ENCODE measurements around the gene SH2B3. TPM values are rescaled to one million over a fixed set of nuclear protein-coding genes. Genes with fewer than 3 reads are reported as not detected.

SH2B3 gene
- total RNA-seq, 2 donors from 2014 or later, result 22.9 to 27.1 TPM

GRCh38 chr12:111436811-111437210, 31.1 kb downstream of the SH2B3 start:
- DNase-seq (no peak), ATAC-seq (no peak)

GRCh38 chr12:111437816-111438454, 32.2 kb downstream of the SH2B3 start:
- ATAC-seq (no peak), DNase-seq (peak; percentile 40 to 60)
- intact Hi-C loops (cut with DNase I, micrococcal nuclease), result no loop called here

More at GRCh38 chr12:111436811-111437210, 31.1 kb downstream of the SH2B3 start:
- intact Hi-C loops (cut with DNase I, micrococcal nuclease), result no loop called here

GRCh38 chr12:111438481-111438880, 32.8 kb downstream of the SH2B3 start:
- DNase-seq (peak; percentile 56 to 61), ATAC-seq (no peak)
- intact Hi-C loops (cut with DNase I, micrococcal nuclease), result no loop called here

- intact Hi-C loops (cut with DNase I, micrococcal nuclease), result no loop called here
- DNase-seq, result peak in 1 of 2 donors; percentile 21
- no peak for ATAC-seq
Observed at GRCh38 chr12:111439657-111440151, 34.0 kb downstream of the SH2B3 start.

- intact Hi-C loops (cut with DNase I, micrococcal nuclease), result no loop called here
- ATAC-seq (no peak), DNase-seq (peak in 1 of 2 donors; percentile 24)
Observed at GRCh38 chr12:111440152-111440551, 34.4 kb downstream of the SH2B3 start.

- peak in 1 of 2 donors; percentile 21 for DNase-seq
- intact Hi-C loops (cut with DNase I, micrococcal nuclease), result no loop called here
- ATAC-seq, result no peak
Observed at GRCh38 chr12:111440631-111441030, 34.9 kb downstream of the SH2B3 start.

- ATAC-seq (no peak), DNase-seq (peak in 1 of 2 donors; percentile 15)
- intact Hi-C loops (cut with DNase I, micrococcal nuclease), result no loop called here
Observed at GRCh38 chr12:111441107-111441928, 35.6 kb downstream of the SH2B3 start.

GRCh38 chr12:111442301-111443045, 36.8 kb downstream of the SH2B3 start:
- intact Hi-C loops (cut with DNase I, micrococcal nuclease), result no loop called here
- peak; percentile 38 for ATAC-seq
- peak; percentile 49 to 59 for DNase-seq

GRCh38 chr12:111443086-111443485, 37.4 kb downstream of the SH2B3 start:
- DNase-seq (peak in 1 of 2 donors; percentile 19), ATAC-seq (no peak)
- intact Hi-C loops (cut with DNase I, micrococcal nuclease), result no loop called here

- intact Hi-C loops (cut with DNase I, micrococcal nuclease), result no loop called here
- no peak for DNase-seq
- no peak for ATAC-seq
Observed at GRCh38 chr12:111443586-111443985, 37.9 kb downstream of the SH2B3 start.

GRCh38 chr12:111444314-111444924, 38.7 kb downstream of the SH2B3 start:
- ATAC-seq, result no peak
- no peak for DNase-seq
- intact Hi-C loops (cut with DNase I, micrococcal nuclease), result no loop called here

GRCh38 chr12:111444925-111445725, 39.4 kb downstream of the SH2B3 start:
- peak; percentile 23 for ATAC-seq
- intact Hi-C loops (cut with DNase I, micrococcal nuclease), result no loop called here
- DNase-seq, result peak; percentile 73 to 81

- ATAC-seq (peak; percentile 70), DNase-seq (peak in 1 of 2 donors; percentile 77)
- intact Hi-C loops (cut with DNase I, micrococcal nuclease), result no loop called here
Observed at GRCh38 chr12:111445726-111446581, 40.2 kb downstream of the SH2B3 start.

GRCh38 chr12:111446631-111447570, 41.2 kb downstream of the SH2B3 start:
- no peak for DNase-seq
- ATAC-seq, result peak; percentile 45
- intact Hi-C loops (cut with DNase I, micrococcal nuclease), result no loop called here

- no peak for ATAC-seq
- no peak for DNase-seq
- intact Hi-C loops (cut with DNase I, micrococcal nuclease), result no loop called here
Observed at GRCh38 chr12:111447571-111448265, 42.0 kb downstream of the SH2B3 start.

All from left colon (tissue), 2 donors.